ENCODE measurements around the gene MAP3K3. TPM values are rescaled to one million over a fixed set of nuclear protein-coding genes. Genes with fewer than 3 reads are reported as not detected.
A peak's percentile ranks its signal among the peaks of the same experiment; 100 is the strongest.

MAP3K3 gene
- total RNA-seq, 1 donor from 2014 or later = 26.2 TPM

DNA sequence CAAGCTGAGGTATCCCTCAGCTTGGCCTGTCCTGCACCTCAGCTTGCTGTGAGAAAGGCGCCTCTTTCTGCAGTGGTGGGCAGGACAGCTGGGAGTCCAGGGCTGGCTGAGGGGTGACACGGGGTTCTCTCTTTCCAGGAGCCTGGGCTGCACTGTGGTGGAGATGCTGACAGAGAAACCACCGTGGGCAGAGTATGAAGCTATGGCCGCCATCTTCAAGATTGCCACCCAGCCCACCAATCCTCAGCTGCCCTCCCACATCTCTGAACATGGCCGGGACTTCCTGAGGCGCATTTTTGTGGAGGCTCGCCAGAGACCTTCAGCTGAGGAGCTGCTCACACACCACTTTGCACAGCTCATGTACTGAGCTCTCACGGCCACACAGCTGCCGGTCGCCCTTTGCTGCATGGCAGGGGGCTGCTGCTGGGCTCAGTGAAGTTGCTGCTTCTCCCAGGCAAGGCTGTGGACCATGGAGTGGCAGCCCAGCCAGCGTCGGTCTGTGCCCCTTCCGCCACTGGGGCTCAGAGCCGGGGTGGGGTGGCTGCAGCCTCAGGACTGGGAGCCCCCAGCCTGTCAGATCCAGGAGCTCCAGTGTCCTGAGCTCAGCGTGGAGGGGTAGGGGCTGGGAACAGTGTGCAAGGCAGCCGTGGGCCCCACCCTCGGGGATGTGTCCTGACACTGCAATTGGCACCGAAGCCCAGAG lies 71.3 kb downstream of the MAP3K3 start:
- Mint-ChIP-seq H3K4me1 (ENCODE audit: unreplicated experiment) (no peaks in the 10 kb centered on the region), H3K27ac (no peak overlapping the region), H3K27me3 (no peaks in the 10 kb centered on the region), H3K4me3 (no peak overlapping the region), H3K36me3 (peaks cover 4% of the 10 kb centered on the region), H3K9me3 (no peaks in the 10 kb centered on the region)
- TF ChIP-seq, protein P1, sequence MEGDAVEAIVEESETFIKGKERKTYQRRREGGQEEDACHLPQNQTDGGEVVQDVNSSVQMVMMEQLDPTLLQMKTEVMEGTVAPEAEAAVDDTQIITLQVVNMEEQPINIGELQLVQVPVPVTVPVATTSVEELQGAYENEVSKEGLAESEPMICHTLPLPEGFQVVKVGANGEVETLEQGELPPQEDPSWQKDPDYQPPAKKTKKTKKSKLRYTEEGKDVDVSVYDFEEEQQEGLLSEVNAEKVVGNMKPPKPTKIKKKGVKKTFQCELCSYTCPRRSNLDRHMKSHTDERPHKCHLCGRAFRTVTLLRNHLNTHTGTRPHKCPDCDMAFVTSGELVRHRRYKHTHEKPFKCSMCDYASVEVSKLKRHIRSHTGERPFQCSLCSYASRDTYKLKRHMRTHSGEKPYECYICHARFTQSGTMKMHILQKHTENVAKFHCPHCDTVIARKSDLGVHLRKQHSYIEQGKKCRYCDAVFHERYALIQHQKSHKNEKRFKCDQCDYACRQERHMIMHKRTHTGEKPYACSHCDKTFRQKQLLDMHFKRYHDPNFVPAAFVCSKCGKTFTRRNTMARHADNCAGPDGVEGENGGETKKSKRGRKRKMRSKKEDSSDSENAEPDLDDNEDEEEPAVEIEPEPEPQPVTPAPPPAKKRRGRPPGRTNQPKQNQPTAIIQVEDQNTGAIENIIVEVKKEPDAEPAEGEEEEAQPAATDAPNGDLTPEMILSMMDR (conservative IDR thresholded peaks at IDR 0.05) = no peak
- no peak for DNase-seq (ENCODE audit: extremely low spot score, unreplicated experiment)

DNA sequence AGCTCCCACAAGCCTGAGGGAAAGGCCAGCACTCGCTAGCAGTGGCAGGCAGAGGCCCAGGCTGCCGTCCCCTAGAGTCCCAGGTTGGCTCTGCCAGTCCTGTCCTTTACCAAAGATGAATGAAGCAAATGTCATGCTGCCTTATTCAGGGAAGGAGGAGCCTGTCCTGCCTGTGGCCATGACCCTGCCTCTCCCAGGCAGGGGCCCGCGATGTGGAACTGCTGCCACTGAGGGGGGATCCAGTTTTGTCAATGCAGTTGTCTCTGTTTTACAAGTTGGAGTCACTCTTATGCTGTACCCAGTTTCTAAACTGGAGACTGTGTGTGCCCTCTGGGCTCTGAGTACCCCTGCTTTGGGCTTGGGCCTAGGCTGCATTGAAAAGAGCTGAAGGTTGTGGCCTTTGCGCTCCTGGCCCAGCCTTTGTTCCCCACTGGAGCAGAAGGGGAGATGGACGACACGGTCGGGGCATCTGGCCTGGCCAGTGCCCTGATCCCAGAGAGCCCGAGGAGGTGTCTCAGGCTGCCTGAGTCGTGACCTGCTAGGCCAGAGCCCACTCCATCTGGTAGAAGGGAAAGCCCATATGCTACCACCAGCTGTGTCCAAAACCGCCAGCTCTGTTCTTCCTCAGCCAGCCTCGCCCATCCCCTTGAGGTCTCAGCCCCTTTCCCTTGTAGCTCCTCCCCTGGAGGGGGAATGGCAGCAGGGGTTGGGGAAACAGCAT lies 72.2 kb downstream of the MAP3K3 start:
- no peak overlapping the region for H3K4me3 Mint-ChIP-seq
- DNase-seq (ENCODE audit: extremely low spot score, unreplicated experiment) = no peak
- no peak overlapping the region for H3K27ac Mint-ChIP-seq
- no peaks in the 10 kb centered on the region for H3K4me1 Mint-ChIP-seq (ENCODE audit: unreplicated experiment)
- TF ChIP-seq, protein P1 (conservative IDR thresholded peaks at IDR 0.05) = no peak
- H3K9me3 Mint-ChIP-seq = no peaks in the 10 kb centered on the region
- H3K36me3 Mint-ChIP-seq = peaks cover 4% of the 10 kb centered on the region
- no peaks in the 10 kb centered on the region for H3K27me3 Mint-ChIP-seq

DNA sequence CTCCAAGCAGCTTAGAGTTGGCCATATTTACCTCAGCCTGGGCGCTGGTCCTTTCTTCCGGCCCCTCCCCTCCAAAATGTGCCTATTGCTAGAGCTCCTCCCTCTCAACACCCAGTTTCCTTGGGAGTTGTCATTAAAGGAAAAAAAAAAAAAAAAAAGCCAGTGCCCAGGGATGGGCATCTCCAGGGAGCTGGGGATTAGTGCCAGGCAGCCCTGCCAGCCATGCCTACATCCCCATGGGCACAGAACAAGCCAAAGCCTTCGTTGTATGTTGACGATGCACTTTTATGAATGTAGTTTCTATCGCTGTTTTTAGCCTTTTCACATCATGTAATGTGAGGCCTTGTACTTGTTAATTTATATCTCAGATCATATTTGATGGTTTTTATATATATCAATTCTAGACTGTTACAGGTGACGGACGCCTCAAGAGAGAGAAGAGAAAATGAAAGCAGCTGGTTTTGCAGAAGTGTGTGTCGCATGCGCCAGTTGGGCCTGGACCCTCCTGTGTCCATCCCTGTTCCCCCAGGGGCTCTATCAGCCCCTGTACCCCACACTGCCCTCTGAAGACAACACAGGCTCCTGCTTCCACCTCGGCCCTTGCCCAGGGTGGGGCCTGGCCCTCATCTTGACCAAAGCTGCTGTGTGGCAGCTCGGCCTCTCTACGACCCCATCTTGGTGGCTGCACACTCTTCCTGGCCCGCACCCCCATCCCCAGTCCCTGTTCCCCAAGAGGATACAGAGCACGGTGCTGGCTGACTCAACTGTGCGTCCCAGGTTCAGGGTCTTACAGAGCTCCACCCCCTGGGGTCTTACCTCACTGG lies 72.9 kb downstream of the MAP3K3 start:
- H3K27me3 Mint-ChIP-seq = no peaks in the 10 kb centered on the region
- H3K4me1 Mint-ChIP-seq (ENCODE audit: unreplicated experiment) = no peaks in the 10 kb centered on the region
- TF ChIP-seq, protein P1 (conservative IDR thresholded peaks at IDR 0.05) = no peak
- no peaks in the 10 kb centered on the region for H3K9me3 Mint-ChIP-seq
- peaks cover 4% of the 10 kb centered on the region for H3K36me3 Mint-ChIP-seq
- H3K27ac Mint-ChIP-seq = no peak overlapping the region
- H3K4me3 Mint-ChIP-seq = no peak overlapping the region
- no peak for DNase-seq (ENCODE audit: extremely low spot score, unreplicated experiment)

DNA sequence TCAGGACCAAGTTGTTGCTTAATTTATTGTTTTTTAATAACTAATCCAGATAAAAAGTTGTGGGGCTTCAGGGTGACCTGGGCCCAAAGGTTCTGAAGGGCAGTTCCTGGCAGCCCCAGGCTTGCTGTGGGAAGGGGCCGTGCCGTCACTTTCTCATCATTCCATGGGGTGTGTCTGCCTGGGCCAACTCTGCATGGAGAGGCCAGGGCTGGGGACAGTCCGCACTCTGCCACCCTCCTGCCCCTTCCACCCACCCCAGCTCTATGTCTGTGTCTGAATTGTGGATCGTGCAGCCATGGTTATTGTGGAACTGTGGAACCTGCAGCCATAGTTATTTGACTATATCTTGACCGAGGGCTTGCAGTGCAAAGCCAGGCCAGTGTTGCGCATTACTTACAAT lies 73.7 kb downstream of the MAP3K3 start:
- no peaks in the 10 kb centered on the region for H3K4me1 Mint-ChIP-seq (ENCODE audit: unreplicated experiment)
- H3K4me3 Mint-ChIP-seq = no peak overlapping the region
- H3K27me3 Mint-ChIP-seq = no peaks in the 10 kb centered on the region
- H3K9me3 Mint-ChIP-seq = no peaks in the 10 kb centered on the region
- peak overlapping the region; percentile 63 for H3K27ac Mint-ChIP-seq
- peaks cover 4% of the 10 kb centered on the region for H3K36me3 Mint-ChIP-seq
- DNase-seq (ENCODE audit: extremely low spot score, unreplicated experiment) = no peak
- TF ChIP-seq, protein P1 (conservative IDR thresholded peaks at IDR 0.05) = no peak

DNA sequence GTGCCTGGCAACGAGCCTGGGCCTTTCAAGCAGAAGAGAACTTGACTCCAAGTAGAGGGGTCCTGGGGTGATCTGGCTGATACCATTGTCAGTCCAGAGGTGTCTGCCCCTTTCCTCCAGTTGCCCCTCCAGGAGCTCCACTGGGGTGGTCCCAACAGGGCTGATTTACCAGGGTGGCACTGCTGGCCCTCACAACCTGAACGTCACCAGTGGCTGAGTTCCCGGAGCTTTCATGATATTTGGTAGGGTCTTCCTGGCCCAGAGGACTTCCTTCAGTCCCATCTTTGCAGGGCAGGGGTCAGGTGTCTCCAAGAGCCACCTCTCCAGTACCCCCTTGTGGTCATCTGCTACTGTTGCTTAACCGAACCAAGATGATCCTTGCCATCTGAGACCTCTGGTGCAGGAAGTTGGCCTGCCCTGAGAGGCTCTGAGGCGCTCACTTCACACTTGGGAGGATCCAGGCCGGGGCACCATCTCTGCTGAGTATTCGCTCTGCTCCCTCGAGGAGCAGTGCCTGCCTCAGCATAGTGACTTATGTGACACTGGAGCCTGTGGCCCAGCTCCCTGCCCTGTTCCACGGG lies 74.3 kb downstream of the MAP3K3 start:
- peak overlapping the region; percentile 45 for H3K4me3 Mint-ChIP-seq
- no peaks in the 10 kb centered on the region for H3K27me3 Mint-ChIP-seq
- peaks cover 3% of the 10 kb centered on the region for H3K4me1 Mint-ChIP-seq (ENCODE audit: unreplicated experiment)
- peaks cover 4% of the 10 kb centered on the region for H3K36me3 Mint-ChIP-seq
- no peaks in the 10 kb centered on the region for H3K9me3 Mint-ChIP-seq
- TF ChIP-seq, protein P1 (conservative IDR thresholded peaks at IDR 0.05) = peak; percentile 70
- DNase-seq (ENCODE audit: extremely low spot score, unreplicated experiment) = no peak
- H3K27ac Mint-ChIP-seq = peak overlapping the region; percentile 63

Measured in type B pancreatic cell (in vitro differentiated cells).